ENCODE measurements around the gene YIF1A.

- TF ChIP-seq POLR2A (IDR thresholded peaks at IDR 0.05) (no peak), CTCF (IDR thresholded peaks at IDR 0.05) (no peak)
Observed at GRCh38 chr11:66287211-66287888, 1.6 kb downstream of the YIF1A start.
